ENCODE results near the gene LGR6.

DNA sequence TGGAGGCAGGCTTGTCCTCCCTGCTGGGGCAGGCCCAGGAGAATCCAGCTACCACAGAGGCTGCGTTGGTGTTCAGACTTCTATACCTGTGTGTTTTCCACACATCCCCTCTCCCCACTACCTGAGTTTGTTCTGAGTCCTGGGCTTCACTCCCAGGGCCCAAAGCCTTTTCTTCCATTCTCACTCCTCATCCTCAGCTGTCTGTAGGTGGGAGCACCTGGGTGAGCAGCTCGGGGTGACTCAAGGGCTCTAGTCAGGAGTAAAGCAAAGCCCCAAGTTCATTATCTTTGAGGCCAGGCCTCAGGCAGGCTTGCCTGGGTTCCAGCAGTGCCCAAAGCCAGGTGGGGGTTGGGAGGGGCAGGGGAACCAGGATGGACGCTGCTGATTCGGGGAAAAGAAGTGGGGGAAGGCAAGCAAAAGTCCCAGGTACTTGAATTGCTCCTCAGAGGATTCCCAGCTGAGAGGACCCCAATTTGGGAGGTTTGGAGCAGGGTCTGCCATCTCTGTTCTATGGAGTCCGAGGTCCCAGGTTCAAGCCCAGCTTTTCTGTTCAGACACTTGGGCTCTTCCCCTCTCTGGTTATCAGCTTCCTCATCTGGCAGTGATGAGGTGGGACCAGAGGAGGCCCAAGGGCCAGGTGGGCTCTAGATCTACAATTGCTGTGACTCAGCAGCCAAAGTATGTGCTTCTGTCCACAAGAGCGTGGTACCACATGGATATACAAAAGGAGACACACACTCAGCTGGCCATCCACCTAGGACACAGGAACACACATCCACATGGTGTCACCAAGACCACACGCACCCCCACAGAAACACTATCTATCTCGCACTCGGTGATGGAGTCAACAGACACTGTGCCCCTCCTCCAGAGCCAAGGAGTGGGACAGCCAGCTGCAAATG lies 27.4 kb upstream of the LGR6 start:
- TF ChIP-seq, protein P1, sequence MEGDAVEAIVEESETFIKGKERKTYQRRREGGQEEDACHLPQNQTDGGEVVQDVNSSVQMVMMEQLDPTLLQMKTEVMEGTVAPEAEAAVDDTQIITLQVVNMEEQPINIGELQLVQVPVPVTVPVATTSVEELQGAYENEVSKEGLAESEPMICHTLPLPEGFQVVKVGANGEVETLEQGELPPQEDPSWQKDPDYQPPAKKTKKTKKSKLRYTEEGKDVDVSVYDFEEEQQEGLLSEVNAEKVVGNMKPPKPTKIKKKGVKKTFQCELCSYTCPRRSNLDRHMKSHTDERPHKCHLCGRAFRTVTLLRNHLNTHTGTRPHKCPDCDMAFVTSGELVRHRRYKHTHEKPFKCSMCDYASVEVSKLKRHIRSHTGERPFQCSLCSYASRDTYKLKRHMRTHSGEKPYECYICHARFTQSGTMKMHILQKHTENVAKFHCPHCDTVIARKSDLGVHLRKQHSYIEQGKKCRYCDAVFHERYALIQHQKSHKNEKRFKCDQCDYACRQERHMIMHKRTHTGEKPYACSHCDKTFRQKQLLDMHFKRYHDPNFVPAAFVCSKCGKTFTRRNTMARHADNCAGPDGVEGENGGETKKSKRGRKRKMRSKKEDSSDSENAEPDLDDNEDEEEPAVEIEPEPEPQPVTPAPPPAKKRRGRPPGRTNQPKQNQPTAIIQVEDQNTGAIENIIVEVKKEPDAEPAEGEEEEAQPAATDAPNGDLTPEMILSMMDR (IDR thresholded peaks at IDR 0.05 in 4 of 5, conservative IDR thresholded peaks at IDR 0.05 in 1 of 5), result no peak
- TF ChIP-seq POLR2A (IDR thresholded peaks at IDR 0.05), result no peak
